Prostate gland (tissue), 2 donors: ENCODE data around the gene SPRR1A. TPM values are rescaled to one million over a fixed set of nuclear protein-coding genes. Genes with fewer than 3 reads are reported as not detected.
"Not testable (repeated sequence)": the region's sequence is repeated elsewhere in the genome, so short reads cannot be mapped to it uniquely, and the experiment has no call there.

Experiments
- DNase-seq: peaks from one replicate; pipeline ENCODE4 v3.0.0-alpha.2; 2019; ENCODE audit warnings: low spot score
- H3K27ac ChIP-seq, 2 donors: fragments of 200-600 bp; sonication (generic); 2 replicates each; pipeline ENCODE4 v1.5.1; 2017 to 2019
- H3K27me3 ChIP-seq: fragments of 200-600 bp; sonication (generic); replicated peaks from 2 replicates; pipeline ENCODE4 v1.5.1; 2019; ENCODE audit not compliant: insufficient read depth
- H3K36me3 ChIP-seq, 2 donors: fragments of 200-600 bp; sonication (generic); 1 replicate in 1 of 2; 2 replicates in 1 of 2; pipeline versions ENCODE4 v1.5.1 to v1.8.1; 2017 to 2019
- H3K4me1 ChIP-seq: fragments of 200-600 bp; sonication (generic); replicated peaks from 2 replicates; pipeline ENCODE4 v1.5.1; 2019
- H3K4me3 ChIP-seq, 2 donors: fragments of 200-600 bp; sonication (generic); 2 replicates each; pipeline ENCODE4 v1.5.1; 2017 to 2019
- H3K9me3 ChIP-seq: fragments of 200-600 bp; sonication (generic); 2 replicates; pipeline ENCODE4 v1.5.1; 2017
- CTCF ChIP-seq, 4 experiments: fragments of 200-600 bp in 2 of 4; fragments of 450-650 bp in 2 of 4; sonication (generic) in 2 of 4; IDR thresholded peaks; 1 replicate in 3 of 4; 2 replicates in 1 of 4; pipeline ENCODE4 v1.5.1; 2016 to 2019; ENCODE audit warnings: antibody characterized with exemption in 4 of 4, mild to moderate bottlenecking in 2 of 4, moderate library complexity in 2 of 4
- POLR2A ChIP-seq: fragments of 450-650 bp; IDR thresholded peaks from one replicate; pipeline ENCODE4 v1.6.1; 2016; ENCODE audit warnings: antibody characterized with exemption, mild to moderate bottlenecking
- POLR2AphosphoS5 ChIP-seq: sonication (generic); formaldehyde crosslinking; IDR thresholded peaks from one replicate; pipeline ENCODE4 v1.6.1; 2017; ENCODE audit warnings: antibody characterized with exemption
- WGBS: methylation state at CpG from one replicate; pipeline ENCODE4 v1.1.5; 2018; 5-methylcytosine and 5-hydroxymethylcytosine counted together
- intact Hi-C: fragments of 100-400 bp; cut with DNase I; formaldehyde crosslinking; loops from one replicate; pipeline ENCODE4 v1.14.2; 2022
- total RNA-seq, 2 donors: library from RNA; depleted of rRNA; stranded (reverse); fragments of >200 nt; gene quantifications; one replicate each; pipeline ENCODE4 v1.1.0, GENCODE V29; 2016

Gene SPRR1A
- total RNA-seq, 2 donors from 2014 or later = not detected

DNA sequence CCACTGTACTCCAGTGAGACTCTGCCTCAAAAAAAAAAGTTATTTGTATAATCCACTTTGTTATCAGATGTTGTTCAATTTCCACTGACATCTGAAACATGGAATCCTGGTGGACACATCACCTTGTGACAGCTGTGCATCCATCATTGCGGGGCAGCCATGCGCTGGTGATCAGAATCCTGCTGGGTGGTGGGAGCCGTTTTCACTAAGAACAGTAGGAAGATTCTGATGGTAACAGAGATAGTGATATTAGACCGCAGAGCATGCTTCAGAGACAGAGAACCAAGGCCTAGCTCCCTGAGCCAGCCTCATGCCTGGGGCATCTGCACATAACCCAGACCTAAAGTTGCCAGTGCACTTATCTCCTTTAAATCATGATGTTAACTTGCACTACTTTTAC is 14.6 kb downstream of the SPRR1A start:
- no peaks in the 10 kb centered on the region for H3K9me3 ChIP-seq
- H3K4me1 ChIP-seq = no peaks in the 10 kb centered on the region
- no peak overlapping the region for H3K4me3 ChIP-seq
- H3K36me3 ChIP-seq = no peaks in the 10 kb centered on the region
- TF ChIP-seq POLR2AphosphoS5 (no peak), POLR2A (no peak), CTCF (IDR thresholded peaks at IDR 0.05) (no peak)
- DNase-seq = no peak
- 79% methylated on average over 4 of the region's 4 CpGs for WGBS
- H3K27ac ChIP-seq = no peak overlapping the region
- intact Hi-C loops = no loop called here
- H3K27me3 ChIP-seq = no peaks in the 10 kb centered on the region

DNA sequence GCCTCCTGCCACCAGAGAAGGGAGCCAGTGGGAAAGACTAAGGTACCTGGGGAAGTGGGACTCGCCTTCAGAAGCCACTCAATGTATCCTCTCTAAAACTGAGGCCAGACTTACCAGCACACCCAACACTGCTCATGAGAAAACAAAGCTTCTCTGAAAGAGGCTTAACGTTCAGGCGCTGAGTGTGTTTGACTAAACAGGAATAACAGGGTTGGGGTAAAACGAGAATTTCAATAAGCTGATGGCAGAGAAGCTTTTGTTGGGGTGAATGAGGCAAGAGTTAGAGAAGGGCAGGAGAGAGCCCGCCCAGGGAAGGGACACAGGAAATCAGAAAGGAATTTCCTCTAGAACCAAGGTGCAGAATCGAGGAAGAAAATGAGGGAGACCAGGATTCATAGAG is 15.9 kb downstream of the SPRR1A start:
- no peak for TF ChIP-seq POLR2AphosphoS5
- TF ChIP-seq CTCF (IDR thresholded peaks at IDR 0.05) = no peak
- TF ChIP-seq POLR2A = no peak
- Histone ChIP-seq H3K27me3 (no peaks in the 10 kb centered on the region), H3K36me3 (no peaks in the 10 kb centered on the region), H3K4me1 (no peaks in the 10 kb centered on the region), H3K9me3 (no peaks in the 10 kb centered on the region), H3K4me3 (no peak overlapping the region), H3K27ac (no peak overlapping the region)
- 72% methylated on average over 6 of the region's 6 CpGs for WGBS
- intact Hi-C loops = no loop called here
- DNase-seq = no peak

- TF ChIP-seq POLR2A (no peak), CTCF (IDR thresholded peaks at IDR 0.05) (no peak), POLR2AphosphoS5 (no peak)
- Histone ChIP-seq H3K36me3 (no peaks in the 10 kb centered on the region), H3K27ac (no peak overlapping the region), H3K27me3 (no peaks in the 10 kb centered on the region), H3K9me3 (no peaks in the 10 kb centered on the region), H3K4me3 (no peak overlapping the region), H3K4me1 (no peaks in the 10 kb centered on the region)
- DNase-seq = no peak
- WGBS = 83% methylated on average over 1 of the region's 1 CpG
- intact Hi-C loops = no loop called here
Measured at GRCh38 chr1:153000294-153000693, 16.4 kb downstream of the SPRR1A start.

- 81% methylated on average over 2 of the region's 2 CpGs for WGBS
- Histone ChIP-seq H3K27ac (no peak within 1 kb of the TSS), H3K9me3 (no peaks in the 10 kb centered on the region), H3K4me3 (no peak within 1 kb of the TSS), H3K36me3 (no peaks in the 10 kb centered on the region), H3K27me3 (no peaks in the 10 kb centered on the region), H3K4me1 (no peaks in the 10 kb centered on the region)
- TF ChIP-seq POLR2A (no peak), CTCF (IDR thresholded peaks at IDR 0.05) (no peak), POLR2AphosphoS5 (no peak)
- no peak for DNase-seq
- intact Hi-C loops = no loop called here
Measured at GRCh38 chr1:153001382-153001781, 17.5 kb downstream of the SPRR1A start, which contains the start of gene SPRR3. Gene SPRR3 (plus strand): TSS chr1:153001749. CDS start chr1:153003021, 1,272 bp downstream.

DNA sequence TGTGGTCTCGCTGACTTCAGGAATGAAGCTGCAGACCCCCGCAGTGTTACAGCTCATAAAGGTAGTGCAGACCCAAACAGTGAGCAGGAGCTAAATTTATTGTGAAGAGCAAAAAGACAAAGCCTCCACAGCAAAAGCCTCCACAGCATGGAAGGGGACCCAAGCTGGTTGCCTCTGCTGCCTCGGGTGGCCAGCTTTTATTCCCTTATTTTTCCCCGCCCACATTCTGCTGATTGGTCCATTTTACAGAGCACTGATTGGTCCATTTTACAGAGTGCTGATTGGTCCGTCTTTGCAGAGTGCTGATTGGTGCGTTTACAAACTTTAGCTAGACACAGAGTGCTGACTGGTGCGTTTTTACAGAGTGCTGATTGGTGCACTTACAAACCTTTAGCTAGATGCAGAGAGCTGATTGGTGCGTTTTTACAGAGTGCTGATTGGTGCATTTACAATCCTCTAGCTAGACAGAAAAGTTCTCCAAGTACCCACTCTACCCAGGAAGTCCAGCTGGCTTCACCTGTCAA is 27.4 kb downstream of the SPRR1A start:
- H3K36me3 ChIP-seq, H3K4me1 ChIP-seq, H3K4me3 ChIP-seq, H3K27me3 ChIP-seq, H3K9me3 ChIP-seq, intact Hi-C loops, DNase-seq, H3K27ac ChIP-seq: not testable (repeated sequence)
- 85% methylated on average over 8 of the region's 8 CpGs for WGBS

- intact Hi-C loops = not testable (repeated sequence)
Measured at GRCh38 chr1:153021829-153022228, 37.9 kb downstream of the SPRR1A start.

GRCh38 chr1:153022340-153022739 is 38.5 kb downstream of the SPRR1A start:
- intact Hi-C loops, DNase-seq, H3K4me1 ChIP-seq, H3K36me3 ChIP-seq, H3K9me3 ChIP-seq, H3K27me3 ChIP-seq, H3K27ac ChIP-seq, H3K4me3 ChIP-seq: not testable (repeated sequence)
- 49% methylated on average over 9 of the region's 9 CpGs for WGBS

More at GRCh38 chr1:153021829-153022228, 37.9 kb downstream of the SPRR1A start:
- WGBS = 26% methylated on average over 2 of the region's 2 CpGs
- H3K27ac ChIP-seq, H3K9me3 ChIP-seq, H3K27me3 ChIP-seq, H3K36me3 ChIP-seq, H3K4me1 ChIP-seq, DNase-seq, H3K4me3 ChIP-seq: not testable (repeated sequence)
